ENCODE results near the gene WDHD1.
"Not testable (repeated sequence)": the region's sequence is repeated elsewhere in the genome, so short reads cannot be mapped to it uniquely, and the experiment has no call there.

The WDHD1 gene

GRCh38 chr14:54902521-54903420 lies 124.1 kb downstream of the WDHD1 start, which contains the start of gene GCH1:
Gene GCH1 (minus strand): TSS chr14:54902826. CDS start chr14:54902663, 163 bp downstream.
- peak; percentile 85 for TF ChIP-seq CTCF (conservative IDR thresholded peaks at IDR 0.05)
- TF ChIP-seq ZFX (IDR thresholded peaks at IDR 0.05) = peak; percentile 82
- peak within 1 kb of the TSS; percentile 91 for H3K27ac ChIP-seq

- no peak; the same call in 1 of the 2 replicates for TF ChIP-seq ZFX (IDR thresholded peaks at IDR 0.05)
- TF ChIP-seq CTCF (conservative IDR thresholded peaks at IDR 0.05) = no peak
- H3K27ac ChIP-seq = peak overlapping the region; percentile 91
Measured at GRCh38 chr14:54902143-54902520, 124.8 kb downstream of the WDHD1 start.

GRCh38 chr14:54901380-54902142 lies 125.3 kb downstream of the WDHD1 start:
- peak overlapping the region; percentile 91 for H3K27ac ChIP-seq
- TF ChIP-seq CTCF (conservative IDR thresholded peaks at IDR 0.05) (no peak), ZFX (IDR thresholded peaks at IDR 0.05) (no peak)

- no peak for TF ChIP-seq CTCF (conservative IDR thresholded peaks at IDR 0.05)
- TF ChIP-seq ZFX (IDR thresholded peaks at IDR 0.05) = no peak
- no peak overlapping the region for H3K27ac ChIP-seq
Measured at GRCh38 chr14:54899573-54899972, 127.3 kb downstream of the WDHD1 start.

- H3K27ac ChIP-seq = not testable (repeated sequence)
Measured at GRCh38 chr14:54897809-54898555, 128.9 kb downstream of the WDHD1 start.

GRCh38 chr14:54895683-54896082 lies 131.2 kb downstream of the WDHD1 start:
- TF ChIP-seq CTCF (conservative IDR thresholded peaks at IDR 0.05) (no peak), ZFX (IDR thresholded peaks at IDR 0.05) (no peak)
- H3K27ac ChIP-seq = no peak overlapping the region

GRCh38 chr14:54894995-54895394 lies 131.9 kb downstream of the WDHD1 start:
- H3K27ac ChIP-seq = no peak overlapping the region
- TF ChIP-seq CTCF (conservative IDR thresholded peaks at IDR 0.05) = no peak
- TF ChIP-seq ZFX (IDR thresholded peaks at IDR 0.05) = no peak

Data from C4-2B (cell line).